Mesangial cell (primary cell): ENCODE results near the gene ZNF594. TPM values are rescaled to one million over a fixed set of nuclear protein-coding genes. Genes with fewer than 3 reads are reported as not detected.

Experiments
- total RNA-seq: library from RNA; depleted of rRNA; stranded (reverse); fragments of >200 nt; gene quantifications from 2 replicates; pipeline ENCODE4 v1.2.3, GENCODE V29; 2015

The ZNF594 gene
- 4.1 and 5.2 TPM in 2 replicates for total RNA-seq

DNA sequence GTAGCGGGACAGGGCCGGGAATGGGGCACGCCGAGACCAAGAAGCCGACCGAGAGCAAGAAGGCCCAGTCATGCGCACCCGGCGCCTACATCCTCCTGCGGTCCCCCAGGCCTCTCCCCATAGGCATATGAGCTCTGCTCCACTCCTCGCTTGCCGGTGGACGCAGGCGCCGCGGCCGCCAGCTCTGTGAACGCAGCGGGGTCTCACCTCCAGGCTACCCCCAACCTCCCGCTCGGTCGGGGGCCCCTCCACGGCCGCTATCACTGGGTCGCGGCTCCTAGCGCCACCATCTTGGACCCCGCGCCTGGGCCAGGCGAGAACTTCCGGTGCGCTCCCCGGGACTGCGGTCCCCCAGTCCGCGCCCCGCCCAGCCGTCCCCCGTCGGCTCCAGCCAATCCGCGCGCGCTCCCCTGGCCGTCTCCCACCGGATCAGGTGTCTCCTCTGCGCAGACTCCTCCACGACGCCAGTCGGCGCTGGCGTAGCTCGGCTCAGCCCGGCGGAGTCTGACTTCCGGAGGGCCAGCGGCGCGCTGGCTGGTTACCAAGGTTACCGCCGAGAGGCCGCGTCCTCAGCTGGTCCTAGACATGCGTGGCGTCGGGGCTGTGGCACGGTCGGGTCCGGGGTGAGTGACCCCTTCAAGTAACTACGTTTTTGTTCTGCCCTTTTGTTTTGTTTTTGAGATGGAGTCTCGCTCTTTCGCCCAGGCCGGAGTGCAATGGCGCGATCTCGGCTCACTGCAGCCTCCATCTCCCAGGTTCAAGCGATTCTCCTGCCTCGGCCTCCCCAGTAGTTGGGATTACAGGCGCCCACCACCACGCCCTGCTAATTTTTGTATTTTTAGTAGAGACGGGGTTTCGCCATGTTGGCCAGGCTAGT, at the start of gene ZNF594:
Gene ZNF594, minus strand, starts transcription at position 328 of the 877 bp plus-strand sequence. CDS start 7,612 bp downstream, outside the sequence.

DNA sequence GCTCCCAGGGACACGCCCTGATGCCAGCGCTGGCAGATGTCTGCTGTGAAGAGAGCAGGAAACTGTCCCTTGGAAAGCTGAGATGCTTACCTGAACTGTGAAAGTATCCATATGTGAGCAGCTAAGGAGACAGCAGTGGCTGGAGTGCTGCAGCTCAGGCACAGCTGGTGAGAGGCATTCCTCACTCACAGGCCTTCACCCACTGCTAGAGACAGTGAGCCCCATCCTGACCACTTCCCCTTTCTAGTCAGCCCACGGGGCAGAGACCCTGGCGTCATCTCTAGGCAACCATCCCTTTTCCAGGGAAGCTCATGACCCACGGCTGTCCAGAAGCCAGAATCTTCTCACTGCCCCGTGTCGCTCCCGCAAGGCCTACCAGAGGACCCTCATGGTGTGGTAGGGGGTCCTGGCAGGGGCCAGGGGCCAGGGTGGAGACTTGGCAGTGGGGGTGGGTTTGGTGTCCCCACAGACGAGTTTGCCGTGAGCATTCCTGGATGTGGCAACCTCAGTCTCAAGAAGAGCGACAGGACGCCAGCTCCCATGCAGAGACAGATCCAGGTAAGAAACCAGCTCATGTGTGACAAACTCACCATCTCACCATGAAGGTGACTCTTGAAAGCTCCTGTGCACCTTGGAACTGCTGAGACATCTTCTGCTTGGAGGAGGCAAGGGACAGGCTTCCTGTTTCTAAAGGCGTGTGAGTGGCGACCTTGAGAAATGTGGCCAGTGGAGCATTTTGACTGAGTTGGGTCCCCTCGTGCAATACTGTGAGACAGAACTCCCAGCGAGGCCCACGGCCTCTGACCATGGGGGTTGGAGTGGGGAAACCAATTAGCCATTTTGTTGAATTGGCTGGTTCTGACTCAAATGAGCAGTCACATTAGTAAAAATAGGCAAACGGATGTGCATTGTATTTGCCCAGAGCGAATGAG, 43.2 kb upstream of the ZNF594 start, which contains the start of gene SCIMP:
Gene SCIMP, minus strand, starts transcription at position 216 of the 932 bp plus-strand sequence. Its CDS starts 105 bp downstream, at position 111.

Other genes with a start within 250 kb of the ZNF594 start
- gene PFN1, start 243.3 kb downstream of the ZNF594 start, total RNA-seq: 1,852 and 3,641 TPM in 2 replicates
- 2.0 and 5.2 TPM in 2 replicates for gene ENO3, start 240.7 kb downstream of the ZNF594 start, total RNA-seq
- gene SPAG7, start 224.1 kb downstream of the ZNF594 start, total RNA-seq: 41.7 and 55.0 TPM in 2 replicates
- gene CAMTA2, start 204.2 kb downstream of the ZNF594 start, total RNA-seq: 21.5 and 30.9 TPM in 2 replicates
- gene INCA1, start 194.3 kb downstream of the ZNF594 start, total RNA-seq: 0.33 and 2.0 TPM in 2 replicates
- gene KIF1C, start 193.9 kb downstream of the ZNF594 start, total RNA-seq: 68.6 and 71.5 TPM in 2 replicates
- under 0.01 TPM in 1 of 2 replicates, not detected in the other for gene SLC52A1, start 156.4 kb downstream of the ZNF594 start, total RNA-seq
- 0.81 and 2.2 TPM in 2 replicates for gene ZFP3, start 113.4 kb downstream of the ZNF594 start, total RNA-seq
- gene ZNF232, start 80.0 kb downstream of the ZNF594 start, total RNA-seq: 3.6 and 5.6 TPM in 2 replicates
- not detected in 2 replicates for gene USP6, start 75.8 kb downstream of the ZNF594 start, total RNA-seq
- not detected in 2 replicates for gene SCIMP, start 43.0 kb upstream of the ZNF594 start, total RNA-seq
- gene RABEP1, start 90.4 kb upstream of the ZNF594 start, total RNA-seq: 20.2 and 23.8 TPM in 2 replicates
- 52.9 and 90.3 TPM in 2 replicates for gene NUP88, start 227.8 kb upstream of the ZNF594 start, total RNA-seq
- gene RPAIN, start 228.3 kb upstream of the ZNF594 start, total RNA-seq: 19.6 and 24.3 TPM in 2 replicates
- 113 and 271 TPM in 2 replicates for gene C1QBP, start 247.3 kb upstream of the ZNF594 start, total RNA-seq